Eye (tissue), 1 donor: ENCODE measurements around the gene PXYLP1.

ENCODE experiments used
- DNase-seq: peaks from one replicate; pipeline ENCODE4 v3.0.0-alpha.2; 2015

Gene PXYLP1

DNA sequence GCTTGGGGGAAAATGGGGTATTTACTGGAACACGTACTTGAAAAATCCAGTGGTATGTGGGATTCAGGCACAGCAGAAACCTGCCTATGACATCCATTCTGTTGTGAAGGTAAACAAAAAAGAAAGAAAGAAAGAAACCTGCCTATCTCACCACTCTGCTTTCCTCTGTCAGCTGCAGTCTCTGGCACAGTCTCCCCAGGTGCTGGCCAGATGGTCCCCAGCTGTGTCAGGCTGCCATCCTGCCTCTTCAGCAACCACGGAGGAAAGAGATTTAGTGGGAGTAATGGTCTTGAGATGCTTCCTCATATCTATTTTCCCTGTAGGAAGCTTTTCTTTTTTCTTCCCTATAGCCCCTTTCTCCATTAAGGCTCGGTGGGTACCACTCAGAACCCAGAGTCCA lies 2.5 kb upstream of the PXYLP1 start:
- peak; percentile 58 for DNase-seq

DNA sequence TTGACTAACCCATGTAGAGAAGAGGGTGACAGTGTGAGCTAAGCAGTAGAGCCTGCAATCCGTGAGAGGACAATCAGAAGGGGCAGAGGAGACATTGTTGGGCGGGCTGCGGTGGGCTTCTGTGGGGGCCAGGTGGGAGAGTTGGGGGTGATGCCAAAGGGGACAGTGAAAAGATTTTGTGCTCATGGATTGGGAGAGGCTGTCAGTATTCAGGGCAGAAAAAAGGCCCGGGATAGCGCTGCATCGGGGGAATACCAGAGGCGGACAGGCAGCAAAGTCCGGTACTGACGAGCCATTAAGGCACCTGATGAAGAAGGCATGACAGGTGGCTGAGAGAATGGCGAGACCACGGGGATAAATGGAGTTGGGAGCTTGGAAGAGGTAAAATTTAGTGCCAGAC lies 1.3 kb upstream of the PXYLP1 start:
- DNase-seq: no peak

DNA sequence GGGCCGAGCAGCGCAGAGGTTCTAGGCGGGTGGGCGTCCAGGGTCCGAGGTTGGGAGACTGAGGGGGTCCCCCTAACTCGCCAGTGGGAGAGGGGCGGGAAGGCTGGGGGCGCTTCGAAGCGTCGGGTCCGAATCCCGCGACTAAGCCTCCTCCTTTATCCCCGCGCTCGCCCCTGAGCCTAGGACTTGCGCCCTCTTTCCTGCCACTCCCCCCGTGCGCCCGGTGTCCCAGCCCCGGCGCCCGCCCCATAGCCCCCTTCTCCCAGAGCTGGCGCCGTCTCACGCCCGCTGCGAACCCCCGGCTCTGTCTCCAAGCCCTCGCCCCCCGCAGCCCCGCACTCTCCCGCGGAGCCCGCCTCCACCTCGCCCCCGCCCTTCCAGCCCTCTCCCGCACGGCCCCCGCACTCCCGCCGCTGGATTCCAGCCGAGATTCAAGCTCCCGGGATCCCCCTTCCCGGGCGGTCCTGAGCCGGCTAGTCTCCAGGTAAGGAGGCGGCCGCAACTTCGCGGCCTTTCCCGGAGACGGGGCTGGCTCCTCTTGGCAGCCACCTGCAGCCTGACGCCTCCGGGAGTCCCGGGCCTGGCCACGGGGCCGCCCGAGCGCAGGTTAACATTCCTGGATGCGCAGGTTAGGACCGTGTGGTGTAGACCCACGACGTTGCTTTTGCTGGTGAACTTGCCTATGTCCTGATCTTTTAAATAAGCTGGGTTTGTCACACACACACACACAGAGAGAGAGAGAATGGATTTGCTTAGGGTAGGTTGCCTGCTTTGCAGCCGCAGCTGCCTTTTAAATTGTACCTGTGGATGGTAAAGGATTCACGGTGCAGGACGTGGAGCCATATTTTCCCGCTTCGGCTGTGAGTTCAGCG lies 563 bp downstream of the PXYLP1 start:
- DNase-seq: peak; percentile 75

DNA sequence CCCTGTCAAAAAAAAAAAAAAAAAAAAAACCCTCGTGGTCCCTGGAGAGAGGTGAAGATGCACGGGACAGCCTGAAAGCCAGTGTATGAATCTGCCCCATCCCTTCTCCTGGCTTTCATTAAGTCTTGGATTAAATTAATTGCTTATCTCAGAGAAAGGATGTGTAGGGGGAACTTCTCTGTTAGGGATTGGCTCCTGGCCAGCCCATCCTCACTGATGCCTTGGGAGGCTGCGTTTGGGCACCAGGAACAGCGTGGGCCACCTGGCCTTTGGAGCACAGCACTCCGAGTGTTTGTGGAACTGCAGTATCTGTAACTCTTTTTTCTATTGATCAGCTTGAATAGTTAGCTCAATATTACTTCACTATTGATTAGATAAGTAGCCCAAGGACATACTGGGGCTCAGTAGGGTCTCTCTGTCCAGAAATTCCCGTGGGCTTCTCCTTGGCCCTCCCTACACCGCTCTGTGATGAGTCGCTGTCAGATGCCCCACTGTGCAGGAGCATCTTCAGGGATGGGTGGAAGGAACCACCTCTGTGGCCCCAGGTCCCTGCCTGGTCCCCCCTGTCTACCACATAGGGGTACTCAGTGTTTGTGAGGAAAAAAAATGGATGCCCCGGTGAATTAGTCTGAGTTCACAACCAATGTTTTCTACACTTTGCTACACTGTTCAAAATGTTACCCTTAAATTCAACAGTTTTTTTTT lies 2.0 kb downstream of the PXYLP1 start:
- DNase-seq: no peak

DNA sequence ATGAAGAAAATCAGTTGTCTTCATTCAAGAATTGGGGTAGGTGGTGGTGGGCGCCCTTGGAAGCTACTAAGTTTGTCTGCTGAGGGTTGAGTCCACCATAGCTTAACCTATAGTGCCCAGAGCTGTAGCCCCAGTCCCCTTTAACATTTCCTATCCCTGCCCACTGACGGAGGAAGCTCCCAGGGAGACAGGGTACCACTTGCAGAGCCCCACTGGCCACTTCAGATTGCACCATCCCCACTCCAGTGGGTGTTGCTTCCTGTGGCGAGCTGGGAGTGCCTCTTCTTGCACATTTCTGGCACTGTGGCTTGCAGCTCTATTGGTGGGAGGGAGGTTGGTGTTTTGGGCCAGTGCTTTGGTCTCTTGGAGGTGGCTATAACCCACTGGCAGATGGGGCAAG lies 2.7 kb downstream of the PXYLP1 start:
- DNase-seq: no peak

DNA sequence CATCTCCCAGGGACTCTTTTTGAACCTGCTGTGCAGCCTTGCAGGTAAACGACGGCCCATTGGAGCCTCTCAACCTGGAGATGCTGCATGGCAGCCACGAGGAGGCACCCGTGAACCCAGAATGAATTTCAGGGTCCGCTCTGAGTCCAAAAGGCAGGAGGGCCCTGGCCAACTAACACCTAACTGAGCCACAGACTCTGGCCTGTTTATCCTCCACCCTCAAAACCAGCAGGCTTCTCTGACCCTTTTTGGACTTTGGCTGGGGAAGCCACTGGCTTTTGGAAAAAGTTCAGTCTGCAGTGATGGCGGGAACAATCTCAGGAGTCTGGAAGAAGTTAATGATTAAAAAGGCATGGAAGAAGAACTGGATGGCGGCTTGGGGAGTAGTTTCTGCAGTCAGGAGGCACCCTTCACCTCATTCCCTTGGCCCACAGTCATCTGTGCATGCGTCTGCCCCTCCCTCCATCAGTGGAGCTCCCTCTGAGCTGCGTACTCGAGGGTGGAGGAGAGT lies 4.1 kb downstream of the PXYLP1 start:
- DNase-seq: no peak

DNA sequence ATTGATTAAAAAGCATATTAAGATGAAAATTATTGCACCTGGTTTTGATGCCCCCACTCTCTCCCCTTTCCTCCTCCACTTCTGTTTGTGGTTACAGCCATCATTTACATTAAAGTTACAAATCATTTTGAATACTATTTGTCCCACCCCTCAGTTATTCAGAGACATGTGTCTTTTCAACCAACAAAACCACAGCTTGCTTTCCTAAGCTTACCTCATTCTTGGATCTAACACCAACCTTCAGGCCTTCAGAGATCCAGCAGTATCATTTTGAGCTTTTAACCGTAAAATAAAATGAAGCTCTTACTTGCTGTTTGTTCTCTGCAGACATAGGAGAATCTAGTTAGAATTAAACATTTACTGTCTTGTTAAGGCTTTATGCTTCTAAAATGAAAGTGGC lies 4.7 kb downstream of the PXYLP1 start:
- DNase-seq: no peak

DNA sequence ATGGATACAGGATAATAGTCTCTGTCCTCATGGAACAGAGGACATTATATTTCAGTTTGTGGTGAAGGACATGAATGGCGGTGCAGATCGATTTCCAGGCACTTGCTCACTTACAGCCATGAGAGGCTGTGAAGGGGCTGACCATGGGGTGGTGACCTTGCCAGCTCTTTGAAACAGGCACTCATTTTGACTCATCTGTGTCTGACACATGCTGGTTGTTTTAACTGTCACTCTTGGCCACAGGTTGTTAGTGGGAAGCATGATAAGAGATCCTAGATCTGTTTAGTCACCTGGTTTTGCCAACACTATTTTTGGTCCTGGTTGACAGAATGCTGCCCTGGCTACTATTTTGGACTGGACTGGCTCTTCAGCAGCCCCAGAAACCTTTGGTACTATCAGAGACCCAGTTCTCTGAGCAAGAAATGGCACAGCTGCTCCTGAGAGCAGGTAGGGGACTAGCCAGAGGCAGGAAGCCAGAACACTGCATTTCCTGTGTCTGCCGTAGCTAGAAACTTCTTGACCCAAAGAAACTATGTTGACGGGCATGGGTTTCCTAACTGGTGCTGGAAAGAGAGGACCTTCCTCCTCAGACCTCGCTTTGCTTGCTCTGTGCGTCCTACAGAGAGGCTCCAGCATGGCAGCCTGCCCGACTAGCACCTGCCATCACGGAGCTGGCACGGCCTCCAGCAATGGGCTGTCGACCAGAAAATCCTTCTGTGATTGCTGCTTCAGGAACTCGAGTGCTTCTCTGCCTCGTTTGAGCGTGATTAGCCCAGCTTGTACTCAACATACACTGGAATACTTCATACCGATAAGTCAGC lies 6.3 kb downstream of the PXYLP1 start:
- no peak for DNase-seq

DNA sequence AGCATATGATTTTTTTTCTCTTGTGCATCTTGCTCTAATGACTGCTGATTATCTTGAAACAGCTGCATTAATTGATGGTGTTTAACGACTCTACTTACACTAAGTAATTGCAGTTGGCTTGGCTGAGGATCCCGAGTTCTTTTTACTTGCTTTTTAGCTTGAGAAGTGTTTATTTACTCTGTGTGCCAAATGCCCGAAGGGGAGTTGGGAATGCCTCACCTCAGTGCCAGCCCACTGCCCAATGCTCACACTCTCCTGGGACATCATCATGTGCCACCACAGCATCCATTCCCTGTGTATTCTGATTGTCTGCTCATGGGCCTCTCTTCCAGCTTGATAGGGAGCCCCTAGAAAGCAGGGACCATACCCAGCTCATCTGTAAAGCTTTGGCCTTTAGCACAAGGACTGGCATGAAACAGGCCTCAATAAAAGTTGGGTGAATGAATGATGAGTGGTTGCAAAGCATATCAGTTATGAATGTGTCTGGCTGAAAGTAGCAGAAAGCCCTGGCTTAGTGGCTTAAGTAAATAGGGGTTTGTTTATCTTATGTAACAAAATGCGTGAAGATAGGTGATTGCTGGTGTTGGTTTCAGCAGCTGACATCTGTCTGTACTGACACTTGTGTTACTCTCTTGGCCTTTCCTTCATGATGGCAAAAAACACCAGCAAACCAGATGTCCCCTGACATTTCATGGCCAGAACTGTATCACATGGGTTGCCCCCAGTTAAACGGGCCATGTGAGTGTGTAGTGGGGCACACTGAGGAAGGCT lies 8.1 kb downstream of the PXYLP1 start:
- no peak for DNase-seq

DNA sequence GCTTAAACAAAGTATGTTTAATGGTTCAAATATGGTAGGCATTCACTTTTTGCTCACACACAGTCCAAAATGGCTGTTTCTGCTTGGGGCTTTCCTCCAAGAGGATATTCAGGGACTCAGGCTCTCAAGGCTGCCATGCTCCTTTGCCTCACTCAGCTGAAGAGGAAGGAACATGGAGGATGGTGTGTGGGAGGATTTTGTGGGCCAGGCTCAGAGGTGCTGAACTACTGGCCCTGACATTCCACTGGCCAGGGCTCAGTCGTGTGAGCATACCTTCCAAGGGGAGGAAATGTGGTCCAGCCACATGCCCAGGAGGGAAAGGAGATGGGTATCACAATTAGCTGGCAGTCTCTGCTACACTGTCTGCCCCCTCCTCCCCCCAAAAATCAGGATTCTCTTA lies 8.7 kb downstream of the PXYLP1 start:
- no peak for DNase-seq

DNA sequence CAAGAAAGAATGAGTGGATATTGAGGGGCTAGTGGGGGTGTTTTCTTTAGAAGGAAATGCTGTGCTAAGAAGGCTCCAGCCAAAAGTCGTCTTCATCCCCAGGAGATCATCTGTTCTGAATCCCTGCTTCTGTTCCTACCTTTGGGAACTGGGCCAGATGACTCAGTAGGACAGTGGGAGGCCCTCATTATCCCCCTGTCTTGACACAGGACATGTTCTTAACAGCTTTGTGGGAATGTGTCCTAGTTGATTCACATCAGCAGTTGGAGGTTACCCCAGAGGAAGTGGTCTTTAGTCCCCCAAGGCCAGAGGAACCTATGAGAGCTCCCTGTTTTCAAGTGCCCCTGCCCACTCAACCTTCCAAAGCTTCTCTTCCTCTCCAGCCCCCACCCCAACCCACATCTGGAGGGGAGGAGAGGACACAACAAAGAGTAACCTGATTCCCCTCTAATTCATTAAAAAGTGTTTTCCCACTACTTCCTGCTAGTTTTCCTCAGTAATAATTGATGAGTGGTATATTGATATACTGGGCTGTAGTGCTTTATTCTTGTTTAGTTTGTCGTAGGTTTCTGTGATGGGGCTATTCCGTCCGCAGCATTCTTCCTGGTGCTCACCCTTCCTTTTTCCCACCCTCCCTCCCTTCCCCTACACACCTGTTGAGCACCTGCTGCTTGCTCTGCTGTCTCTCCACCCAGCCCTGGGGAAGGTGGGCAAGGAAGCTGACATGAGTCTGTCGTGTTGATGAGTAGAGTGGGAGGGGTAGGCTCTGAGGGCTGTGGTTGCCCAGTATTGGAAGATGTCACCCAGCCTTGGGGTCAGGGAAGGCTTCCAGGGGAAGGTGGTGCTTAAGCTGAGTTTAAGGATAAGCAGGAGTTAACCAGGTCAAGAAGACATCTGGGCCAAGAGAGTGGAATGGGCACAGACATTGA lies 9.3 kb downstream of the PXYLP1 start:
- DNase-seq: peak; percentile 40

DNA sequence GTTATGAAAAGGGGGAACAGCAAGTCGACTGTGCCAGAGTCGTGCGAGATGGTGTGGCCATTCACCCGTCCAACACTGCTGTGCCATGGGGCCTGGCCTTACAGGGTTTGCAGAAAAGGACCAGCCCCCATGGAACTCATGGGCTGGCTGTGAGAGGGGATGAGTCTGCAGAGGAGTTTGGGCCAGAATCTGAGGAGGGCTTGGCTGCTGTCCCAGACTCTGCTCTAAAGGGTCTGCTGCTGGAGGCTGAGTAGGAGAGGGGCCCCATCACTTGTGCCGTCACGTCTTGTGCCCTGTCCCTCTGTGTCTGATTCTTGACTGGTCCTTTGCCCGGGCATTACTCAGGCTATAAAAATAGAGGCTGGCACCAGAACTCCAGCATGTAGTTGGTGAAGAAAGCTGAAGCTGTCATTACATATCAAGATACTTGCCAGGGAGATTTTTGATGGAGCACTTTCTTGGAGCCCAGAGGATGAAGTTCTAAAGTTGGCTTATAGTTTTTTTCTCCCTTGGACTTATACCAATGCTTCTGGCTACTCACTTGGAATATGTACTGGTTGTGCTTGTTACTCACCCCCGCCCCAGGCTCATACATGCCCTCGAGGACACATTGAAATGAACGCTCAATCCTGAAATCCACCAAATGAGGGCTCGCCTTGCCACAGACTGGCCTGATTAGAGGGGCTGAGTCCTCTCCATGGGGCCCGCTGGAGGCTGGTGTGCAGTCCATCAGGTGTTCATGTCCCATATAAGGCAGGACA lies 10.2 kb downstream of the PXYLP1 start:
- DNase-seq: no peak

DNA sequence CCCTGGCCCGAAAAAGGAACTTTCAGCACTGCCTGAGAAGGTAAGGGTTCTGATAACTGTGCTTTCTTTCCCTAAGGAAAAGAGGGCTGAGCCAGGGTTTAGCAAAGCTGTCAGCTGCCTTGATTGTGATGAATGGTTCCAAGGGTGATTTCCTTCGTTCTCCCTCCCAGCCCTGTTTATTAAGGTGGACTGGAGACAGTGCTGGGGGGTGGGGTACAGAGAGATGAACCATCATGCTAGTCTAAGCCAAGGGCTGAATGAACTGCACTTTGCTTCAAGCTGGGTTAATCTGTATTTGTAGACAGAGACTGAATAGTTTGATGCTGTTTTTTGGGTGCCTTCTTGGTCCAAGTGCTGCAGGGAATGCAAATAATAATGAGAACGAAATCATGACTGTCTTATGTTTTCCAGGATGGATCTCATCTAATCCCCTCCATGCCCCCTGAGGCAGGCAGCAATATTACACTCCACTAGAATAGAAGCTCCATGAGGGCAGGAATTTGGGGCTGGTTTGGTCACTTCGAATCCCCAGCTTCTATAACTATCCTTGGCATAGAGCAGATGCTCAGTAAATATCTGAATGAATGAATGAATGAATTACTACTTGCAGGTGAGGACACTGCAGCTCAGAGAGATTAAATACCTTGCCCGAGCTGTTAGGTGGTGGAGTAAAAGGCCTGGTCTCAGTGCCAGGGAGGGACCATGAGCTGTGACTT lies 10.9 kb downstream of the PXYLP1 start:
- no peak for DNase-seq

DNA sequence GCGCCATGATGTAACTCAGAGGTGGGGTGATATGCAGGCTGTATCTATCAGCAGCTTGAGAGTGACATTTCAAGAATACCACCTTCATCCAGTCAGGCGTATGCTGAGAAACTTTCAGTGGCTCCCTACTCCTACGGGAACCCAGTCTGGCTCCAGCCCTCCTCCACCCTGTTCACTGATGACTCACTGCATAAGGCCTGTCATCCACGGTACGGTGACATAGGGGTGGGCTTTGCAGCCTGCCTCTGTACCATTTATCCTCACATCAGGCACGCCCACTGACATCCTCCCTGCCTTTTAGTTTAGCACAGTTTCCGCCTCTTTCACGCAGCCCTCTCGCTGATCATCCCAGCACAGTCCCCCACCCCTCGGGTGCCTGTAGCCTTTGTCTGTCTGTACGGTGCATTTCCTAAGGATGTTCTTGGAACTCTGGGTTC lies 11.7 kb downstream of the PXYLP1 start:
- DNase-seq: no peak

DNA sequence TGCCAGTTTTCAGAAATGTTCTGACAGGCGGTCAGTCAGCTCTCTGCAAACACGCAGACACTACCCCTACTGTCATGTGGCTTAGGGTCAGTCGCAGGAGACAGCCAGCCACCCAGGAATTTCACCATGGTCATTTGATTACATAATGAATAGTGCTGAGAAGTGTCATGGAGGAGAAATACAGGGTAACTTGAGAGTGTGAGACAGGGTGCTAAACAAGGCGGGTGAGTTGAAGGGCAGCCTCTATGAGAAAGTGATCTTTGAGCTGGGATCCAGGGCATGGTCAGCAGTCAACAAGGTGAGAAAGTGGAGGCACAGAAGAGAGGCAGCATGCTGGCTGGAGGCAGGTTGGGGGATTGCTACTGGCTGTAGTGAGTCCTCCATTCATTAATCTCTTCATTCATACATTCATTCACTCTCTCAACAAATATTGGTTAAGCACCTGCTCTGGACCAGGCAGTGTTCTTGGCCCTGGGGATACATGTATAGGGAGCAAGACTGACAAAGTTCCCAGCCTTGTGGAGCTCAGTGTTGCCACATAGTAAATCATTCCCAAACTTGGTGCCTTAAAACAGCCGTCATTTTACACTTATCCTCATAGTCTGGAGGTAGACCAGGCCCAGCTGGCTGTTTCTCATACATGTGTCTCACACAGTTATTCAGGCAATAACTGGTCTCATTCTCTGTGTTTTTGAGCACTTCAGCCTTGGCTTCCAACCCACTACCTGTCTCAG lies 14.8 kb downstream of the PXYLP1 start:
- no peak for DNase-seq

DNA sequence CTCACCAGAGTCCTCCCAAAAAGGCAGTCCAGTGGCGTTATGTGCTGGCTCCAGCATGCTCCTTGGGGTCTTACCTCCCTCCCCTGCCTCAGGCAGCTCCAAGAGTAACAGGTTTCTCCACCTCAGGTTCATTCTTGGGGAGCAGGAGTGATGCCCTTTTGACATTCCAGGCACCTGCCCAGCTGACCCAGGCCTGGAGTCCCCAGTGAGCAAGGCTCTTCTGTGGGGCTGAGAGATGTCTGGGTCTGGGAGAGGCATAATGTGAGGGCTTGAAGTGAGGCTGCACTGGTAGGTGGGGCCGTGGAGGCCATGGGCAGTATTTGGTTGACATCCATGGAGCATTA lies 15.3 kb downstream of the PXYLP1 start:
- no peak for DNase-seq

DNA sequence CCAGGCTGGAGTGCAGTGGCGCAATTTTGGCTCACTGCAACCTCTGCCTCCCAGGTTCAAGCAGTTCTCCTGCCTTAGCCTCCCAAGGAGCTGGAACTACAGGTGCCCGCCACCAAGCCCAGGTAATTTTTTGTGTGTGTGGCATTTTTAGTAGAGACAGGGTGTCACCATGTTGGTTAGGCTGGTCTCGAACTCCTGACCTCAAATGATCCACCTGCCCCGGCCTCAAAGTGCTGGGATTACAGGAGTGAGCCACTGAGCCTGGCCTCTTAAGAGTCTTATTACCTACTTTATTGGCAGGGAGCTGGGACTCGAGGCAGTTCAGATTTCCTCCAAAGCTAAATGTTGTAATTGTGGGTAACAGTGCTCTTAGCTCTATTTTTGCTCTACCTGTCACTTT lies 16.4 kb downstream of the PXYLP1 start:
- no peak for DNase-seq

DNA sequence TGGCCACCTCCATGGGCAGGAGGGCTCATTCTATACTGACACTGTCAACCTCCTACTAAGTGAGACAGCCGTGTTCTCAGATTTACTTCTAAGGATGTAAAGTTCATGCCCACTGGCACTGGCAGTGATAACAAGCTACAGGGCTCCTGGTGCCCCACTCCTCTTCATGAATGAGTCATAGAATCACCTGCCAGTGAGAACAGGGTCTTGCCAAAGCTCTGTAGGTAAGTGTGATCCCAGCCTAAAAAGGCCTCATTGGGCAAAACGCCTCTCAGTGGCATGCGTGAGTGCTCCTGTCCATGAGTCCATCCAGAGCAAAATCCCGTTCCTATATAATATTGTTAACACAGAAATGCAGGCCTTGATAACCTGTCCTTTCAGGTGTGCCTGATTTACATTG lies 17.4 kb downstream of the PXYLP1 start:
- DNase-seq: no peak

DNA sequence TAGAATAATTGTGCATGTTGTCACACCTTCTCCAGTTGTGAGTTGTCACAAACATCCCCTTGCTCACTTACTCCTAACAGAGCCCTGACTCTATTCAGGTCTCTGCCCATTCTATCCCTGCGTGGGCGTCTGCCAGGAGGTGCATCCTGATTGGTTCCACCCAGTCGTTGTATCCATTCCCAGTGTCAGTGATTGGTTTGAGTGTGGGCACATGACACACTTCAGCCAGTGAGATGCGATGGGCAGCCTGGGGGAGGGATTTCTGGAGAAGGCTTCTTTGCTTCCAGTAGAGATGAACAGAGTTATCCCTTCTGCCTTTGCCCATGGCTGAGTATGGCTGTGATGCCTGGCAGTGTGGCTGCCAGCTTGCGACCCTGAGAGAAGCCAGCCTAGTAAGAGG lies 18.7 kb downstream of the PXYLP1 start:
- no peak for DNase-seq
